GM18511 (cell line): ENCODE data around the gene NMNAT2.

Experiments
- ATAC-seq: cut with Tn5 transposase; IDR thresholded peaks from one replicate; pipeline ENCODE4 v1.9.1; 2021; ENCODE audit warnings: mild to moderate bottlenecking, moderate library complexity; ENCODE audit not compliant: unreplicated experiment

The NMNAT2 gene

GRCh38 chr1:183272390-183272848 lies 145.8 kb downstream of the NMNAT2 start:
- no peak for ATAC-seq

- no peak for ATAC-seq
These were observed 147.5 kb downstream of the NMNAT2 start for GRCh38 chr1:183270541-183271141.

- ATAC-seq: no peak
These were observed 150.3 kb downstream of the NMNAT2 start for GRCh38 chr1:183267646-183268431.

- ATAC-seq: no peak
These were observed 154.1 kb downstream of the NMNAT2 start for GRCh38 chr1:183263886-183264602.

GRCh38 chr1:183262628-183263200 lies 155.5 kb downstream of the NMNAT2 start:
- no peak for ATAC-seq

- ATAC-seq: no peak
These were observed 158.3 kb downstream of the NMNAT2 start for GRCh38 chr1:183259924-183260323.

GRCh38 chr1:183255073-183255472 lies 163.1 kb downstream of the NMNAT2 start:
- no peak for ATAC-seq

- ATAC-seq: no peak
These were observed 166.2 kb downstream of the NMNAT2 start for GRCh38 chr1:183251959-183252450.

GRCh38 chr1:183251101-183251958 lies 166.8 kb downstream of the NMNAT2 start:
- ATAC-seq: no peak

- ATAC-seq: no peak
These were observed 168.2 kb downstream of the NMNAT2 start for GRCh38 chr1:183249941-183250452.

GRCh38 chr1:183248989-183249691 lies 169.0 kb downstream of the NMNAT2 start:
- no peak for ATAC-seq

- ATAC-seq: no peak
These were observed 170.2 kb downstream of the NMNAT2 start for GRCh38 chr1:183247931-183248330.

- no peak for ATAC-seq
These were observed 170.7 kb downstream of the NMNAT2 start for GRCh38 chr1:183247484-183247883.

GRCh38 chr1:183247066-183247465 lies 171.1 kb downstream of the NMNAT2 start:
- ATAC-seq: no peak

- ATAC-seq: no peak
These were observed 171.7 kb downstream of the NMNAT2 start for GRCh38 chr1:183246436-183246835.

- ATAC-seq: no peak
These were observed 172.8 kb downstream of the NMNAT2 start for GRCh38 chr1:183245357-183245756.

GRCh38 chr1:183244466-183244865 lies 173.7 kb downstream of the NMNAT2 start:
- ATAC-seq: no peak

- ATAC-seq: no peak
These were observed 174.8 kb downstream of the NMNAT2 start for GRCh38 chr1:183243161-183244050.
